ENCODE measurements around the gene CBFA2T3.

DNA sequence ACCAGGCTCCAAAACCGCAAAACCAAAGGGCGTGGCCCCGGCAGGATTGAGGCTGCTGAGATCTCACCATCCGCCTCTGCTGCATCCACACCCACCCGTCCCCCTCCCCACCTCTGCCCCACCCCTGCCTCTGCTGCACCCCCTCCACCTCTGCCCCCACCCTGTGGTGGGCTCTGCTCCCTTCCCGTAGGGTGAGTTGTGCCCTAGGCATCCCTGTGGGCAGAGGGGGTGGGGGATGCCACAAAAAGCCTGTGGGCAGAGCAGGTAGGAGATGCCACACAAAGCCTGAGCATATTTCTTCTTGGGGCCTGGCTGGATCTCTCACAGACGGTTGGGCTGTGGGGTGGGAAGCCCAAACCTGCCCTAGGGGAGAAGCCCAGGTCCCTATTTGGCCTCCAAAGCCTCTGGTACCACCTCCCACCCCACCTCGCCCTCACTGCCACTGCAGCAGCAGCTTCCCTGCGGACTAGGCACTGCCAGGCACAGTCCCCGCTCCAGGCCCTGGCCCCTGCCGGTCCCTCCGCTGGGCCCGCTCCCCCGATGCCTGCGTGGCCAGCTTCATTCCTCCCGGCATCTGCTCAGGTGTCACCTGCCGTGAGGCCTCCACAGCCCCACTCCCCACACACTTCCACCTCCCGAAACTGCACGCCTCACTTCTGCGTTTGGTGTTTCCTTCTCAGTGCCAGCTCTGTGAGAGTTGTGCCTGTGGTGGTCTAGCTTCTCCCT is 99.3 kb downstream of the CBFA2T3 start:
- TF ChIP-seq, protein P1, sequence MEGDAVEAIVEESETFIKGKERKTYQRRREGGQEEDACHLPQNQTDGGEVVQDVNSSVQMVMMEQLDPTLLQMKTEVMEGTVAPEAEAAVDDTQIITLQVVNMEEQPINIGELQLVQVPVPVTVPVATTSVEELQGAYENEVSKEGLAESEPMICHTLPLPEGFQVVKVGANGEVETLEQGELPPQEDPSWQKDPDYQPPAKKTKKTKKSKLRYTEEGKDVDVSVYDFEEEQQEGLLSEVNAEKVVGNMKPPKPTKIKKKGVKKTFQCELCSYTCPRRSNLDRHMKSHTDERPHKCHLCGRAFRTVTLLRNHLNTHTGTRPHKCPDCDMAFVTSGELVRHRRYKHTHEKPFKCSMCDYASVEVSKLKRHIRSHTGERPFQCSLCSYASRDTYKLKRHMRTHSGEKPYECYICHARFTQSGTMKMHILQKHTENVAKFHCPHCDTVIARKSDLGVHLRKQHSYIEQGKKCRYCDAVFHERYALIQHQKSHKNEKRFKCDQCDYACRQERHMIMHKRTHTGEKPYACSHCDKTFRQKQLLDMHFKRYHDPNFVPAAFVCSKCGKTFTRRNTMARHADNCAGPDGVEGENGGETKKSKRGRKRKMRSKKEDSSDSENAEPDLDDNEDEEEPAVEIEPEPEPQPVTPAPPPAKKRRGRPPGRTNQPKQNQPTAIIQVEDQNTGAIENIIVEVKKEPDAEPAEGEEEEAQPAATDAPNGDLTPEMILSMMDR (IDR thresholded peaks at IDR 0.05) = no peak
- no peak for TF ChIP-seq POLR2A (IDR thresholded peaks at IDR 0.05)
